H9 (cell line): ENCODE data around the gene CD180. TPM values are rescaled to one million over a fixed set of nuclear protein-coding genes. Genes with fewer than 3 reads are reported as not detected.

Experiments used
- DNase-seq: peaks from one replicate; pipeline ENCODE4 v3.0.0-alpha.2; 2017
- H2AFZ ChIP-seq: one replicate; pipeline ENCODE4 v1.6.1; 2013; ENCODE audit warnings: mild to moderate bottlenecking, low read length, control low read depth, moderate library complexity
- H2AK5ac ChIP-seq: 2 replicates; pipeline ENCODE4 v1.6.1; 2013; ENCODE audit warnings: low read length, control low read depth, mixed read lengths; ENCODE audit not compliant: insufficient read length
- H2BK120ac ChIP-seq: one replicate; pipeline ENCODE4 v1.6.1; 2013; ENCODE audit warnings: low read depth, mild to moderate bottlenecking, low read length, control low read depth, inconsistent platforms; ENCODE audit not compliant: poor library complexity, severe bottlenecking
- H2BK12ac ChIP-seq: 2 replicates; pipeline ENCODE4 v1.6.1; 2013; ENCODE audit warnings: low read length, control low read depth, mixed read lengths, low read depth; ENCODE audit not compliant: insufficient read length
- H2BK15ac ChIP-seq: 2 replicates; pipeline ENCODE4 v1.6.1; 2013; ENCODE audit warnings: low read depth, low read length, control low read depth
- H2BK20ac ChIP-seq: one replicate; pipeline ENCODE4 v1.6.1; 2013; ENCODE audit warnings: low read depth, mild to moderate bottlenecking, low read length, control low read depth, inconsistent platforms; ENCODE audit not compliant: poor library complexity, severe bottlenecking
- H2BK5ac ChIP-seq: 2 replicates; pipeline ENCODE4 v1.6.1; 2013; ENCODE audit warnings: low read length, control low read depth, mixed read lengths; ENCODE audit not compliant: insufficient read length
- H3K14ac ChIP-seq: 2 replicates; pipeline ENCODE4 v1.6.1; 2013; ENCODE audit warnings: low read length, control low read depth; ENCODE audit not compliant: insufficient read depth
- H3K18ac ChIP-seq: 2 replicates; pipeline ENCODE4 v1.6.1; 2013; ENCODE audit warnings: low read depth, mild to moderate bottlenecking, mixed read lengths, low read length, control low read depth; ENCODE audit not compliant: insufficient read length
- H3K23ac ChIP-seq: 2 replicates; pipeline ENCODE4 v1.6.1; 2013; ENCODE audit warnings: low read length, control low read depth, mixed read lengths, low read depth; ENCODE audit not compliant: insufficient read length
- H3K23me2 ChIP-seq: 2 replicates; pipeline ENCODE4 v1.6.1; 2013; ENCODE audit warnings: low read depth, mild to moderate bottlenecking, mixed read lengths, low read length, control low read depth; ENCODE audit not compliant: insufficient read length, poor library complexity, severe bottlenecking
- H3K27ac ChIP-seq: 2 replicates; pipeline ENCODE4 v1.5.1; 2013; ENCODE audit warnings: low read length, control low read depth, mixed read lengths, low read depth; ENCODE audit not compliant: insufficient read length
- H3K27me3 ChIP-seq: 2 replicates; pipeline ENCODE4 v1.6.1; 2013; ENCODE audit warnings: low read length, control low read depth, inconsistent platforms; ENCODE audit not compliant: insufficient read depth
- H3K4ac ChIP-seq: 2 replicates; pipeline ENCODE4 v1.6.1; 2013; ENCODE audit warnings: low read depth, mild to moderate bottlenecking, control low read depth, inconsistent platforms, low read length, moderate library complexity
- H3K4me1 ChIP-seq: 2 replicates; pipeline ENCODE4 v1.6.1; 2013; ENCODE audit warnings: low read length, control low read depth, inconsistent platforms; ENCODE audit not compliant: insufficient read depth
- H3K4me2 ChIP-seq: 2 replicates; pipeline ENCODE4 v1.6.1; 2013; ENCODE audit warnings: low read length, control low read depth, mixed read lengths; ENCODE audit not compliant: insufficient read length, insufficient read depth
- H3K56ac ChIP-seq: 2 replicates; pipeline ENCODE4 v1.6.1; 2013; ENCODE audit warnings: low read depth, mild to moderate bottlenecking, mixed read lengths, low read length, control low read depth; ENCODE audit not compliant: insufficient read length
- H3K79me1 ChIP-seq: 2 replicates; pipeline ENCODE4 v1.6.1; 2013; ENCODE audit warnings: low read depth, mild to moderate bottlenecking, moderate library complexity, low read length, control low read depth, inconsistent platforms; ENCODE audit not compliant: insufficient read depth, poor library complexity, severe bottlenecking
- H3K79me2 ChIP-seq: 2 replicates; pipeline ENCODE4 v1.6.1; 2013; ENCODE audit warnings: low read length, control low read depth, inconsistent platforms; ENCODE audit not compliant: insufficient read depth
- H3K9ac ChIP-seq: 2 replicates; pipeline ENCODE4 v1.6.1; 2013; ENCODE audit warnings: low read length, control low read depth, mixed read lengths; ENCODE audit not compliant: insufficient read length; ENCODE audit errors: extremely low read depth
- H3K9me3 ChIP-seq: one replicate; pipeline ENCODE4 v1.6.1; 2013; ENCODE audit warnings: low read depth, low read length, inconsistent platforms; ENCODE audit not compliant: control insufficient read depth
- H3T11ph ChIP-seq: one replicate; pipeline ENCODE4 v1.6.1; 2013; ENCODE audit warnings: mild to moderate bottlenecking, low read length, control low read depth, inconsistent platforms
- H4K20me1 ChIP-seq: one replicate; pipeline ENCODE4 v1.6.1; 2013; ENCODE audit not compliant: control insufficient read depth, insufficient read length, insufficient read depth
- H4K5ac ChIP-seq: 2 replicates; pipeline ENCODE4 v1.6.1; 2013; ENCODE audit warnings: low read depth, mild to moderate bottlenecking, mixed read lengths, low read length, control low read depth; ENCODE audit not compliant: insufficient read length
- H4K8ac ChIP-seq: replicated peaks from 2 replicates; pipeline ENCODE4 v1.6.1; 2013; ENCODE audit warnings: low read length, control low read depth, mixed read lengths, low read depth; ENCODE audit not compliant: insufficient read length
- H4K91ac ChIP-seq: 2 replicates; pipeline ENCODE4 v1.6.1; 2013; ENCODE audit warnings: low read depth, mild to moderate bottlenecking, moderate library complexity, mixed read lengths, low read length, control low read depth; ENCODE audit not compliant: insufficient read length
- H3K27ac Mint-ChIP-seq, 3 experiments: 2 replicates in 2 of 3; 3 replicates in 1 of 3; pipeline ENCODE4 v1.8.0; 2020 to 2021; ENCODE audit warnings: mixed read lengths in 3 of 3, mild to moderate bottlenecking in 1 of 3, moderate library complexity in 1 of 3
- H3K27me3 Mint-ChIP-seq: 2 replicates; pipeline ENCODE4 v1.8.0; 2021; ENCODE audit warnings: low read depth, mild to moderate bottlenecking, moderate library complexity, mixed read lengths
- H3K36me3 Mint-ChIP-seq, 3 experiments: 2 replicates in 2 of 3; 3 replicates in 1 of 3; pipeline ENCODE4 v1.8.0; 2020 to 2021; ENCODE audit warnings: low read depth in 3 of 3, mixed read lengths in 3 of 3; ENCODE audit not compliant: insufficient read depth in 1 of 3
- H3K4me1 Mint-ChIP-seq, 2 experiments: 2 replicates each; pipeline ENCODE4 v1.8.0; 2020; ENCODE audit warnings: mixed read lengths in 2 of 2
- H3K4me3 Mint-ChIP-seq, 2 experiments: 2 replicates in 1 of 2; 3 replicates in 1 of 2; pipeline ENCODE4 v1.8.0; 2020 to 2021; ENCODE audit warnings: mild to moderate bottlenecking in 2 of 2, mixed read lengths in 2 of 2, moderate library complexity in 1 of 2
- H3K9me3 Mint-ChIP-seq, 2 experiments: 2 replicates in 1 of 2; 3 replicates in 1 of 2; pipeline ENCODE4 v1.8.0; 2020; ENCODE audit warnings: mild to moderate bottlenecking in 2 of 2, mixed read lengths in 2 of 2, moderate library complexity in 1 of 2
- WGBS: extraction: QIAGEN DNeasy Blood & Tissue Kit; methylation state at CpG from one replicate; pipeline ENCODE4 v1.1.7; 2013; ENCODE audit warnings: missing lambda C conversion rate, low lambda C conversion rate, mixed read lengths; ENCODE audit not compliant: insufficient read length; ENCODE audit errors: extremely low coverage; 5-methylcytosine and 5-hydroxymethylcytosine counted together
- total RNA-seq: library from RNA; stranded (reverse); gene quantifications from 2 replicates; pipeline ENCODE4 v1.2.1, GENCODE V29; 2021
- TF ChIP-seq, protein P1 (sequence below): fragments of 200-600 bp; sonication (generic); conservative IDR thresholded peaks from 3 replicates; pipeline ENCODE4 v1.8.0; 2021; ENCODE audit warnings: antibody characterized with exemption, mild to moderate bottlenecking

CD180 gene
- total RNA-seq, 1 experiment from 2014 or later: not detected

DNA sequence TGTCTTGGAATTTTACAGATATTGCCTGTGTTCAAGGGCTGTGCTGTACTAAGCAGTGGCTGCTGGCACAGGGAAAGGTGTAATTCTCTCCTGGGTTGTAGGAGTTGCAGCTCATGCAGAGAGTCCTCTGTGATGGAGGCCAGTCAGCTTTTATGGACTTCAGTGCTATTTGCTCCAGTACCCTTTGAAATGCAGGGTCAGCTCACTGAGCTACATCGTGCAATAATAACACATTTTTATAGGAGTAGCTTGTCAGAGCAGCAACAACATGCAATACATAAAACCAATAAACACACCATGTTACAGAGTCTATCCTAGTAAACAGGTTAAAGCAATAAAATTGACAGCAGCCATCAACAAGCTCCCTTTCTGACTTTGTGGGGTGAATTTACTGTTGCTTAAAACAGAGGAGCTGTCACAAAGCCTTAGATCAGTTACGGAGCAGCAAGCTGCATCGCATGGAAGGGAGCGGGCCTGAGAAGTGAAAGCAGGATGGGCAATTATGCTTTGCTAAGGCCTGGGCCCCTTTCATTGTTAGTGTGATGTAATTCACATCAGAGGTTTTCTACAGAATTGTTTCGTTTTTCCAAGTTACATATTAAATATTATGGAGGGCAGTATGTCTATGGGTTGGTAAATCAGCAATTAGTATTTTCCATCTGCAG lies 16.8 kb downstream of the CD180 start:
- Histone ChIP-seq H4K20me1 (no peaks in the 10 kb centered on the region), H2BK20ac (no peak overlapping the region), H3K79me2 (no peaks in the 10 kb centered on the region), H3K27me3 (no peaks in the 10 kb centered on the region), H2BK120ac (no peak overlapping the region), H2AFZ (no peak overlapping the region), H3K4ac (no peak overlapping the region), H2BK12ac (no peak overlapping the region), H3K9ac (no peak overlapping the region), H2BK15ac (no peak overlapping the region), H2BK5ac (no peak overlapping the region), H3K9me3 (no peaks in the 10 kb centered on the region), H3K4me2 (no peak overlapping the region), H4K8ac (no peak overlapping the region), H4K5ac (no peak overlapping the region), H3K79me1 (no peaks in the 10 kb centered on the region), H3K56ac (no peak overlapping the region), H3K18ac (no peak overlapping the region), H2AK5ac (no peak overlapping the region), H3K4me1 (no peaks in the 10 kb centered on the region; the same call in 1 of the 2 replicates), H4K91ac (no peak overlapping the region), H3K23ac (no peak overlapping the region), H3K14ac (no peak overlapping the region), H3T11ph (no peak overlapping the region), H3K27ac (no peak overlapping the region), H3K23me2 (no peaks in the 10 kb centered on the region)
- no peak overlapping the region for H3K4me3 Mint-ChIP-seq
- H3K36me3 Mint-ChIP-seq: peaks cover 0 to 15% (median 3%) of the 10 kb centered on the region in 3 experiments; a peak in 6 of 7 replicates
- H3K9me3 Mint-ChIP-seq: peaks cover 7 to 9% of the 10 kb centered on the region in 2 experiments
- WGBS: no CpG with 5 or more reads among the region's 5 CpGs
- no peak overlapping the region for H3K27ac Mint-ChIP-seq
- peaks cover 11% of the 10 kb centered on the region for H3K27me3 Mint-ChIP-seq
- TF ChIP-seq, protein P1, sequence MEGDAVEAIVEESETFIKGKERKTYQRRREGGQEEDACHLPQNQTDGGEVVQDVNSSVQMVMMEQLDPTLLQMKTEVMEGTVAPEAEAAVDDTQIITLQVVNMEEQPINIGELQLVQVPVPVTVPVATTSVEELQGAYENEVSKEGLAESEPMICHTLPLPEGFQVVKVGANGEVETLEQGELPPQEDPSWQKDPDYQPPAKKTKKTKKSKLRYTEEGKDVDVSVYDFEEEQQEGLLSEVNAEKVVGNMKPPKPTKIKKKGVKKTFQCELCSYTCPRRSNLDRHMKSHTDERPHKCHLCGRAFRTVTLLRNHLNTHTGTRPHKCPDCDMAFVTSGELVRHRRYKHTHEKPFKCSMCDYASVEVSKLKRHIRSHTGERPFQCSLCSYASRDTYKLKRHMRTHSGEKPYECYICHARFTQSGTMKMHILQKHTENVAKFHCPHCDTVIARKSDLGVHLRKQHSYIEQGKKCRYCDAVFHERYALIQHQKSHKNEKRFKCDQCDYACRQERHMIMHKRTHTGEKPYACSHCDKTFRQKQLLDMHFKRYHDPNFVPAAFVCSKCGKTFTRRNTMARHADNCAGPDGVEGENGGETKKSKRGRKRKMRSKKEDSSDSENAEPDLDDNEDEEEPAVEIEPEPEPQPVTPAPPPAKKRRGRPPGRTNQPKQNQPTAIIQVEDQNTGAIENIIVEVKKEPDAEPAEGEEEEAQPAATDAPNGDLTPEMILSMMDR: no peak
- H3K4me1 Mint-ChIP-seq: peaks cover 32 to 33% of the 10 kb centered on the region in 2 experiments
- DNase-seq: no peak
